HEK293T (cell line): ENCODE results near the gene CENPB.

Experiments
- ARNT ChIP-seq: fragments of 450-650 bp; IDR thresholded peaks from 2 replicates; pipeline ENCODE4 v1.6.1; 2017; ENCODE audit warnings: mild to moderate bottlenecking
- BHLHE40 ChIP-seq: fragments of 450-650 bp; IDR thresholded peaks from 2 replicates; pipeline ENCODE4 v1.6.1; 2016; ENCODE audit warnings: mild to moderate bottlenecking, moderate library complexity, borderline replicate concordance
- CTBP1 ChIP-seq: fragments of 450-650 bp; IDR thresholded peaks from 2 replicates; pipeline ENCODE4 v1.6.1; 2016; ENCODE audit warnings: borderline replicate concordance
- FOXA1 ChIP-seq: fragments of 450-650 bp; IDR thresholded peaks from 2 replicates; pipeline ENCODE4 v1.6.1; 2016; ENCODE audit warnings: mild to moderate bottlenecking
- FOXK2 ChIP-seq: fragments of 450-650 bp; IDR thresholded peaks from 2 replicates; pipeline ENCODE4 v1.6.1; 2016; ENCODE audit warnings: mild to moderate bottlenecking
- FOXM1 ChIP-seq: fragments of 450-650 bp; IDR thresholded peaks from 2 replicates; pipeline ENCODE4 v1.6.1; 2017; ENCODE audit warnings: mild to moderate bottlenecking, borderline replicate concordance
- HDGF ChIP-seq: fragments of 450-650 bp; IDR thresholded peaks from 2 replicates; pipeline ENCODE4 v1.6.1; 2017; ENCODE audit warnings: antibody characterized with exemption, borderline replicate concordance
- L3MBTL2 ChIP-seq: fragments of 450-650 bp; conservative IDR thresholded peaks from 2 replicates; pipeline ENCODE4 v1.6.1; 2016; ENCODE audit warnings: mild to moderate bottlenecking
- NFRKB ChIP-seq: fragments of 450-650 bp; IDR thresholded peaks from 2 replicates; pipeline ENCODE4 v1.6.1; 2016; ENCODE audit warnings: mild to moderate bottlenecking, moderate library complexity
- SP1 ChIP-seq: fragments of 450-650 bp; IDR thresholded peaks from 2 replicates; pipeline ENCODE4 v1.6.1; 2017
- SUZ12 ChIP-seq: fragments of 450-650 bp; IDR thresholded peaks from 2 replicates; pipeline ENCODE4 v1.6.1; 2016; ENCODE audit warnings: mild to moderate bottlenecking
- TARDBP ChIP-seq: fragments of 450-650 bp; IDR thresholded peaks from 2 replicates; pipeline ENCODE4 v1.6.1; 2016
- ZNF384 ChIP-seq: fragments of 450-650 bp; IDR thresholded peaks from 2 replicates; pipeline ENCODE4 v1.6.1; 2016
- TF ChIP-seq, protein P1 (sequence below): fragments of 450-650 bp; IDR thresholded peaks from 2 replicates; pipeline ENCODE4 v1.6.1; 2016

DNA sequence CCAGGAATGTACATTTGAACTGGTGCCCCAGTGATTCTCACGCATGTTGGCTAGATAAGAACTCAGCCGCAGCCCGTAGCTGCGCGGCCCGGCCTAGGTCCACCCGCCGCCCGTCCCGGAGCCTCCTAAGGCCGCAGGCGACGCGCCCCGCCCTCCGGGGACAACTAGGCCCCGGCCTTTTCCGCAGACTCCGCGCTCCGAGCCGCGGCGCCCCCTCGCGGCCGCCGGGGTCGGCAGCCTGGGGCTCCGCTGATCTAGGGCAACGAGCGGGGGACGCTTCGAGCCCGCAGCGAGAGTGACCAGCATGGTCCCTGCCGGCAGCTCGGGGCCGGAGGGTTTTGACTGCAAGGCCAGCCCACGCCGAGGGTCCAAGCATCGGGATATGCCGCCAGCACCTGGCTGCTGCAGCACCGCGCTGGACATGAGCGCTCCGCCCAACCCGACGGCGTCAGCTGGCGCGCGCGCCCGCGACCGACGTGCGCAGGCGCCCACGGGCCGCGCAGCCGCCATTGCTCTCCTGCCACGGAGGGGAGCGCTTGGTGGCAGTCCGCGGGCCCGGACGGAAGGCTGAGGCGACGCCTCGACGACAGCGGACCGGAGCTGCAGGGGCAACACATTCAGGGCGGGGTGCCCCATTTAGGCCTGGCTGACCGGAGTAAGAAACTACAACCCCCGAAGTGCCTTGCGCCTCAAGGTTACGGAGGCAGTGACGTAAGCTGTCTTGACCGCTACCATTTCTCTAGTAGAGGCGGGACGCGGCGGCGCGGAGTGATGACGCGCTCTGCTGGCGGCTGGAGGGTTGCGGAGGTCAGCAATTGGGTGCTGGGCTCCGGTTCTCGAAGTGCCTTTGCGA lies 33.7 kb upstream of the CENPB start, which contains the start of gene AP5S1:
- TF ChIP-seq, protein P1, sequence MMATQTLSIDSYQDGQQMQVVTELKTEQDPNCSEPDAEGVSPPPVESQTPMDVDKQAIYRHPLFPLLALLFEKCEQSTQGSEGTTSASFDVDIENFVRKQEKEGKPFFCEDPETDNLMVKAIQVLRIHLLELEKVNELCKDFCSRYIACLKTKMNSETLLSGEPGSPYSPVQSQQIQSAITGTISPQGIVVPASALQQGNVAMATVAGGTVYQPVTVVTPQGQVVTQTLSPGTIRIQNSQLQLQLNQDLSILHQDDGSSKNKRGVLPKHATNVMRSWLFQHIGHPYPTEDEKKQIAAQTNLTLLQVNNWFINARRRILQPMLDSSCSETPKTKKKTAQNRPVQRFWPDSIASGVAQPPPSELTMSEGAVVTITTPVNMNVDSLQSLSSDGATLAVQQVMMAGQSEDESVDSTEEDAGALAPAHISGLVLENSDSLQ: no peak
- no peak for TF ChIP-seq HDGF
- TF ChIP-seq SP1: no peak
- no peak for TF ChIP-seq ZNF384
- TF ChIP-seq NFRKB: no peak
- no peak for TF ChIP-seq SUZ12
- no peak for TF ChIP-seq BHLHE40
- TF ChIP-seq FOXK2: no peak
- no peak for TF ChIP-seq FOXM1
- TF ChIP-seq ARNT: 0 out of 2 replicates have a peak, but pooled peaks have one; percentile 29
- no peak for TF ChIP-seq L3MBTL2
- TF ChIP-seq TARDBP: no peak
- TF ChIP-seq FOXA1: no peak
- TF ChIP-seq CTBP1: no peak
